A549 (cell line): ENCODE measurements around the gene NANOS2. TPM values are rescaled to one million over a fixed set of nuclear protein-coding genes. Genes with fewer than 3 reads are reported as not detected.

Experiments
- ATAC-seq, 2 experiments: fragments of 200-7000 bp in 1 of 2; fragments of >200 bp in 1 of 2; cut with Nextera tagmentation in 1 of 2; cut with Tn5 transposase in 1 of 2; 3 replicates each; pipeline versions ENCODE4 v1.8.0 to v1.9.1; 2018 to 2020; ENCODE audit warnings: mild to moderate bottlenecking in 1 of 2, moderate library complexity in 1 of 2
- CTCF ChIA-PET: fragments of 300-600 bp; sonication (Branson Sonifier 250); formaldehyde crosslinking; extraction: SDS; loops from one replicate; lab custom pipeline; 2021; ENCODE audit warnings: antibody characterized with exemption, inconsistent platforms; lab: Yijun Ruan, JAX
- POLR2A ChIA-PET: fragments of 350-600 bp; formaldehyde crosslinking; extraction: SDS; loops from one replicate; lab custom pipeline; 2021; ENCODE audit warnings: antibody characterized with exemption, inconsistent platforms; lab: Yijun Ruan, JAX
- DNase-seq, 2 experiments: peaks; one replicate each; pipeline versions ENCODE4 v3.0.0 to v3.0.0-alpha.2; 2011 to 2016; ENCODE audit warnings: low read depth in 1 of 2, low spot score in 1 of 2
- FAIRE-seq: peaks from 2 replicates; lab custom pipeline; 2011; peaks lifted over from hg19 to GRCh38; lab: Jason Lieb, UNC
- H3K27ac ChIP-seq, 2 experiments: fragments of >200 bp; sonication (Bioruptor Twin); formaldehyde crosslinking; 3 replicates each; pipeline ENCODE4 v1.5.1; 2016 to 2017
- H3K4me1 ChIP-seq: fragments of >200 bp; sonication (Bioruptor Twin); formaldehyde crosslinking; 3 replicates; pipeline ENCODE4 v1.6.1; 2016
- H3K4me2 ChIP-seq: fragments of >200 bp; sonication (Bioruptor Twin); formaldehyde crosslinking; 3 replicates; pipeline ENCODE4 v1.6.1; 2016
- H3K4me3 ChIP-seq: fragments of >200 bp; sonication (Bioruptor Twin); formaldehyde crosslinking; 3 replicates; pipeline ENCODE4 v1.5.1; 2016
- H3K9me3 ChIP-seq: fragments of >200 bp; sonication (Bioruptor Twin); formaldehyde crosslinking; 3 replicates; pipeline ENCODE4 v1.6.1; 2016
- CEBPB ChIP-seq, 2 experiments: fragments of >200 bp in 1 of 2; sonication (Bioruptor Twin) in 1 of 2; formaldehyde crosslinking in 1 of 2; IDR thresholded peaks; 2 replicates each; pipeline ENCODE4 v1.6.1; 2012 to 2016
- ESRRA ChIP-seq: fragments of 150-350 bp; IDR thresholded peaks from 2 replicates; pipeline ENCODE4 v1.6.1; 2014; ENCODE audit warnings: mild to moderate bottlenecking, low read length, borderline replicate concordance
- FOSB ChIP-seq: fragments of 250-450 bp; sonication (Bioruptor Pico); IDR thresholded peaks from 2 replicates; pipeline ENCODE4 v1.5.0; 2020; ENCODE audit warnings: mild to moderate bottlenecking, moderate library complexity
- GATA3 ChIP-seq: IDR thresholded peaks from 2 replicates; pipeline ENCODE4 v1.6.1; 2012; ENCODE audit warnings: borderline replicate concordance
- HOXA7 ChIP-seq: fragments of 250-450 bp; sonication (Bioruptor Pico); IDR thresholded peaks from 2 replicates; pipeline ENCODE4 v1.5.0; 2020; ENCODE audit warnings: mild to moderate bottlenecking, moderate library complexity
- HOXB13 ChIP-seq: fragments of 250-450 bp; sonication (Bioruptor Pico); IDR thresholded peaks from 2 replicates; pipeline ENCODE4 v1.5.0; 2020; ENCODE audit warnings: low read depth, mild to moderate bottlenecking, moderate library complexity
- HOXB5 ChIP-seq: fragments of 250-450 bp; sonication (Bioruptor Pico); IDR thresholded peaks from 2 replicates; pipeline ENCODE4 v1.5.0; 2020; ENCODE audit warnings: mild to moderate bottlenecking, moderate library complexity
- MAFK ChIP-seq: fragments of 450-650 bp; IDR thresholded peaks from 2 replicates; pipeline ENCODE4 v1.6.1; 2014; ENCODE audit not compliant: partially characterized antibody
- MAZ ChIP-seq: fragments of 150-350 bp; IDR thresholded peaks from 2 replicates; pipeline ENCODE4 v1.6.1; 2014; ENCODE audit warnings: antibody characterized with exemption, low read depth, low read length, borderline replicate concordance
- MYC ChIP-seq: IDR thresholded peaks from 2 replicates; pipeline ENCODE4 v1.6.1; 2012; ENCODE audit warnings: mild to moderate bottlenecking, inconsistent platforms, low read length, improper control_type of control experiment, borderline replicate concordance
- NPAS2 ChIP-seq: fragments of 250-450 bp; sonication (Bioruptor Pico); IDR thresholded peaks from 2 replicates; pipeline ENCODE4 v1.8.0; 2022; ENCODE audit warnings: mild to moderate bottlenecking, moderate library complexity, borderline replicate concordance
- PHF8 ChIP-seq: fragments of 200-600 bp; sonication (generic); IDR thresholded peaks from 2 replicates; pipeline ENCODE4 v1.6.1; 2016; ENCODE audit warnings: low read depth, mild to moderate bottlenecking, antibody characterized with exemption, moderate library complexity, borderline replicate concordance
- POLR2A ChIP-seq: IDR thresholded peaks from 2 replicates; pipeline ENCODE4 v1.6.1; 2012; ENCODE audit warnings: mild to moderate bottlenecking, low read length
- POLR2AphosphoS2 ChIP-seq: conservative IDR thresholded peaks from 2 replicates; pipeline ENCODE4 v1.6.1; 2012; ENCODE audit warnings: low read length, improper control_type of control experiment, inconsistent platforms
- RARB ChIP-seq: fragments of 250-450 bp; sonication (Bioruptor Pico); IDR thresholded peaks from 2 replicates; pipeline ENCODE4 v1.8.0; 2021; ENCODE audit warnings: mild to moderate bottlenecking, moderate library complexity
- RFX5 ChIP-seq: fragments of 450-650 bp; IDR thresholded peaks from 2 replicates; pipeline ENCODE4 v1.7.1; 2014; ENCODE audit warnings: antibody characterized with exemption, mild to moderate bottlenecking, moderate library complexity
- RNF2 ChIP-seq: fragments of 200-600 bp; sonication (generic); IDR thresholded peaks from 2 replicates; pipeline ENCODE4 v1.6.1; 2016; ENCODE audit warnings: low read depth, mild to moderate bottlenecking, antibody characterized with exemption, moderate library complexity, borderline replicate concordance
- SREBF2 ChIP-seq: fragments of 450-650 bp; IDR thresholded peaks from 2 replicates; pipeline ENCODE4 v1.6.1; 2014; ENCODE audit warnings: mild to moderate bottlenecking, moderate library complexity
- TP53 ChIP-seq: fragments of 250-450 bp; sonication (Bioruptor Pico); IDR thresholded peaks from 2 replicates; pipeline ENCODE4 v1.5.0; 2021; ENCODE audit warnings: mild to moderate bottlenecking, moderate library complexity
- ZFP36 ChIP-seq: fragments of 450-650 bp; IDR thresholded peaks from 2 replicates; pipeline ENCODE4 v1.6.1; 2014; ENCODE audit warnings: borderline replicate concordance; ENCODE audit not compliant: partially characterized antibody
- ZNF302 ChIP-seq: fragments of 250-450 bp; sonication (Bioruptor Pico); IDR thresholded peaks from 2 replicates; pipeline ENCODE4 v1.9.0; 2021; ENCODE audit warnings: inconsistent platforms, mild to moderate bottlenecking, moderate library complexity
- WGBS: methylation state at CpG from one replicate; pipeline ENCODE4 v1.1.6; 2017; ENCODE audit errors: missing lambda C conversion rate; 5-methylcytosine and 5-hydroxymethylcytosine counted together
- polyA plus RNA-seq, 4 experiments: library from polyadenylated mRNA; depleted of rRNA in 3 of 4; stranded (reverse); fragments of >200 nt; fragmentation: RNase III in 1 of 4; extraction: RNeasy Plus Mini Kit Qiagen cat#74134 plus additional on column Dnase treatment in 1 of 4; gene quantifications; 2 replicates in 3 of 4; 3 replicates in 1 of 4; pipeline ENCODE4 v1.2.3, GENCODE V29; 2011 to 2017
- TF ChIP-seq, protein P1 (sequence below): fragments of 200-600 bp; sonication (generic); IDR thresholded peaks from 2 replicates; pipeline ENCODE4 v1.6.1; 2016; ENCODE audit warnings: antibody characterized with exemption, mild to moderate bottlenecking, moderate library complexity
- TF ChIP-seq, protein P2 (sequence below): fragments of 250-450 bp; sonication (Bioruptor Pico); IDR thresholded peaks from 2 replicates; pipeline ENCODE4 v1.5.0; 2020; ENCODE audit warnings: low read depth, mild to moderate bottlenecking, moderate library complexity
- TF ChIP-seq, protein P3 (sequence below): fragments of >200 bp; sonication (Bioruptor Twin); formaldehyde crosslinking; IDR thresholded peaks from 2 replicates; pipeline ENCODE4 v1.6.1; 2016

Gene NANOS2
- polyA plus RNA-seq, 2 of the 4 experiments (the other 2 are of a cell fraction) = not detected

DNA sequence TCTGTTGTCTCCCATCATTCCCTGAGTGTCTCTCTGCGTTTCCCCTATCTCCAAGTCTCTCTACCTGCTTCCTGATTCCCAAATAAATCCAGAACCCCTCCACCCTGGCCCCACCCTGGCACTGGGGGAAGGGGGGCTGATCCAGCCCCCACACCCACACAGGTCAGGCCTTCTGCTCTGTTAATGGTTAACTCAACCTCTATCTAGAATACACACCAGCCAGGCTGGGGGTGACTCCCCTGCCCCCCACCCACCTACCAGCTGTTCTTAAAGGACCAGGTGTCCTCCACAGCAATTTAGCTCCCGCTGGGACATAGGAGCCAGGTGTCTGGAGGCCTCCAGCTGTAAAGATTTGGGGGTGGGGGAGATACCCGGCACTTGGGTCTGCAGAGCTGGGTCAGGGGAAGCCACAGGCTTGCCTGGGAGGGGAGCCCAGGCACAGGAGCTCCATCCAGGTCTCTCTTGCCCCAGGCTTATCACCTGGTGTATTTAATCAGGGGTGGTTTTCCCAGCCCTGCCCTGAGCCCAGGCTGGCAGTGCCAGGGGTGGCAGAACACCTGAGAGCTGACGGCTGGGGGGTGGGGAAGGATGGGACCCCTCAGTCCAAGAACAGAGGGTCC, 32.6 kb downstream of the NANOS2 start:
- FAIRE-seq (no peak), ATAC-seq (no peak), DNase-seq (no peak)
- Histone ChIP-seq H3K4me1 (peaks cover 39% of the 10 kb centered on the region), H3K4me3 (peak overlapping the region; percentile 70), H3K4me2 (peak overlapping the region; percentile 100), H3K9me3 (no peaks in the 10 kb centered on the region), H3K27ac (peak overlapping the region; percentile 95)
- ChIA-PET CTCF (interaction anchor here (0.6 to 12.8 kb wide), 32 partner anchors 8 to 387 kb away, joined by 3 to 315 read pairs (median 5); partner anchors contain the start of genes CCDC61, DMPK, FOXA3 and MYPOP), POLR2A (interaction anchor here (0.6 to 1.8 kb wide), 9 partner anchors 11 to 159 kb away, joined by 3 to 11 read pairs (median 4); partner anchors contain the start of genes FOXA3, SIX5 and SYMPK)
- no peak for TF ChIP-seq SREBF2
- TF ChIP-seq FOSB (CRISPR knock-in tag) = no peak
- no peak for TF ChIP-seq RFX5
- TF ChIP-seq ESRRA = no peak
- TF ChIP-seq, protein P1, sequence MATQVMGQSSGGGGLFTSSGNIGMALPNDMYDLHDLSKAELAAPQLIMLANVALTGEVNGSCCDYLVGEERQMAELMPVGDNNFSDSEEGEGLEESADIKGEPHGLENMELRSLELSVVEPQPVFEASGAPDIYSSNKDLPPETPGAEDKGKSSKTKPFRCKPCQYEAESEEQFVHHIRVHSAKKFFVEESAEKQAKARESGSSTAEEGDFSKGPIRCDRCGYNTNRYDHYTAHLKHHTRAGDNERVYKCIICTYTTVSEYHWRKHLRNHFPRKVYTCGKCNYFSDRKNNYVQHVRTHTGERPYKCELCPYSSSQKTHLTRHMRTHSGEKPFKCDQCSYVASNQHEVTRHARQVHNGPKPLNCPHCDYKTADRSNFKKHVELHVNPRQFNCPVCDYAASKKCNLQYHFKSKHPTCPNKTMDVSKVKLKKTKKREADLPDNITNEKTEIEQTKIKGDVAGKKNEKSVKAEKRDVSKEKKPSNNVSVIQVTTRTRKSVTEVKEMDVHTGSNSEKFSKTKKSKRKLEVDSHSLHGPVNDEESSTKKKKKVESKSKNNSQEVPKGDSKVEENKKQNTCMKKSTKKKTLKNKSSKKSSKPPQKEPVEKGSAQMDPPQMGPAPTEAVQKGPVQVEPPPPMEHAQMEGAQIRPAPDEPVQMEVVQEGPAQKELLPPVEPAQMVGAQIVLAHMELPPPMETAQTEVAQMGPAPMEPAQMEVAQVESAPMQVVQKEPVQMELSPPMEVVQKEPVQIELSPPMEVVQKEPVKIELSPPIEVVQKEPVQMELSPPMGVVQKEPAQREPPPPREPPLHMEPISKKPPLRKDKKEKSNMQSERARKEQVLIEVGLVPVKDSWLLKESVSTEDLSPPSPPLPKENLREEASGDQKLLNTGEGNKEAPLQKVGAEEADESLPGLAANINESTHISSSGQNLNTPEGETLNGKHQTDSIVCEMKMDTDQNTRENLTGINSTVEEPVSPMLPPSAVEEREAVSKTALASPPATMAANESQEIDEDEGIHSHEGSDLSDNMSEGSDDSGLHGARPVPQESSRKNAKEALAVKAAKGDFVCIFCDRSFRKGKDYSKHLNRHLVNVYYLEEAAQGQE = no peak
- 9% methylated on average over 3 of the region's 4 CpGs for WGBS

DNA sequence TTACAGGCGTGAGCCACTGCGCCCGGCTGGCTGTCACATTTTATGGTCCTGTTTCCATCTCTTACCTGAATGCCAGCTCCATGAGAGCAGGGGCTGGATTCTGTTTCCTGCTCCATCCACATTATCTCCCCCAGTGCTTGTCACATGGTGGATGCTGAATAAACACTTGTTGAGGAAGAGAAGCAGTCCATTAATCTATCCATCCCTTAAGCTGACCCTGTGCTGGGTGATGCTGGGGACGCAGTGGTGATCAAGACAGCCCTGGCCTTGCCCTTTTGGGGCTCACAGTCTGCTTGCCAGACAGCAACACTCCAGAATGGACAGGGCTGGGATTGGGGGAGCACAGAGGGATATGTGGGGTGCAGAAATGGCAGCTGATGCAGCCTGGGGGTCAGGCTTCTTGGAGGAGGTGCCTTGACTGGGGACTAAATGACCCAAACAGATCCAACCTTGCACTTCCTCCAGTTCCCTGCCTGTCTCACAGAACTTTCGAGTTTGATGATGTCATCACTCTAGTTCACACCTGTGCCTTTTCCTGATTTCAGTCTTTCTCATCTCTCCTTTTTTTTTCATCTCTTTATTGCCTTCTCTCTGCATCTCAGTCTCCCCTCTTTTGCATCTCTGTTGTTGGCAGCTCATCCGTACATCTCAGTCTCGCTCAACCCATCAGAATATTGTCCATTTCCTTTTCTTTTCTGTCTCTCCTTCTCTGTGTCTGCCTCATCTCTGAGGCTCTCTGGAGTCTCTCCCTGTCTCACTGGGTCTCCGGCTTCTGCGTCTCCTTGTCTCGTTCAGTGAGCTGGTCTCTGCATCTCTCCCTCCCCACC, 33.3 kb downstream of the NANOS2 start:
- no peak overlapping the region for H3K4me3 ChIP-seq
- ChIA-PET POLR2A (interaction anchor here (1.1 to 1.8 kb wide), 8 partner anchors 10 to 112 kb away, joined by 3 to 11 read pairs (median 4); partner anchors contain the start of genes FOXA3, SIX5 and SYMPK), CTCF (interaction anchor here (1.1 to 12.8 kb wide), 16 partner anchors 12 to 147 kb away, joined by 3 to 315 read pairs (median 15); partner anchors contain the start of genes CCDC61, FOXA3, MYPOP and RSPH6A)
- H3K9me3 ChIP-seq = no peaks in the 10 kb centered on the region
- H3K27ac ChIP-seq = peak overlapping the region; percentile 95
- no peak for TF ChIP-seq ZFP36
- TF ChIP-seq MAFK = no peak
- no peak for TF ChIP-seq RNF2
- no peak for TF ChIP-seq ZNF302 (CRISPR knock-in tag)
- TF ChIP-seq RARB (CRISPR knock-in tag) = no peak
- no peak for TF ChIP-seq HOXB13
- TF ChIP-seq PHF8 = no peak
- no peak for TF ChIP-seq HOXB5 (CRISPR knock-in tag)
- TF ChIP-seq, protein P2, sequence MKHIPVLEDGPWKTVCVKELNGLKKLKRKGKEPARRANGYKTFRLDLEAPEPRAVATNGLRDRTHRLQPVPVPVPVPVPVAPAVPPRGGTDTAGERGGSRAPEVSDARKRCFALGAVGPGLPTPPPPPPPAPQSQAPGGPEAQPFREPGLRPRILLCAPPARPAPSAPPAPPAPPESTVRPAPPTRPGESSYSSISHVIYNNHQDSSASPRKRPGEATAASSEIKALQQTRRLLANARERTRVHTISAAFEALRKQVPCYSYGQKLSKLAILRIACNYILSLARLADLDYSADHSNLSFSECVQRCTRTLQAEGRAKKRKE (CRISPR knock-in tag) = no peak
- no peak for TF ChIP-seq POLR2A
- TF ChIP-seq MYC = no peak
- TF ChIP-seq CEBPB (IDR thresholded peaks at IDR 0.05) = no peak
- TF ChIP-seq, protein P3, sequence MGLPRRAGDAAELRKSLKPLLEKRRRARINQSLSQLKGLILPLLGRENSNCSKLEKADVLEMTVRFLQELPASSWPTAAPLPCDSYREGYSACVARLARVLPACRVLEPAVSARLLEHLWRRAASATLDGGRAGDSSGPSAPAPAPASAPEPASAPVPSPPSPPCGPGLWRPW = no peak
- TF ChIP-seq TP53 (CRISPR knock-in tag) = no peak
- TF ChIP-seq RFX5 = no peak
- no peak for TF ChIP-seq HOXA7 (CRISPR knock-in tag)
- TF ChIP-seq POLR2AphosphoS2 = no peak
- no peak for TF ChIP-seq MAZ
- no peak for TF ChIP-seq GATA3
- no peak for TF ChIP-seq NPAS2 (CRISPR knock-in tag)
- TF ChIP-seq, all 56 proteins: peak for 0
- Histone ChIP-seq H3K4me1 (peaks cover 39% of the 10 kb centered on the region), H3K4me2 (peak overlapping the region; percentile 100)
- DNase-seq (no peak), FAIRE-seq (no peak), ATAC-seq (no peak)
- WGBS = 84% methylated on average over 10 of the region's 10 CpGs
